DOHH2 (cell line): Measurements from ENCODE around the gene TAS2R7.

Experiments
- EZH2phosphoT487 ChIP-seq: fragments of 200-600 bp; sonication (generic); IDR thresholded peaks from 2 replicates; pipeline ENCODE4 v1.6.1; 2017; ENCODE audit warnings: borderline replicate concordance, mild to moderate bottlenecking, antibody characterized with exemption, low read length, moderate library complexity, mixed read lengths
- TF ChIP-seq, protein P1 (sequence below): fragments of 200-600 bp; sonication (generic); IDR thresholded peaks from one replicate; pipeline ENCODE4 v1.5.1; 2014; ENCODE audit warnings: antibody characterized with exemption, mild to moderate bottlenecking, low read depth, low read length; ENCODE audit not compliant: poor library complexity, severe bottlenecking

DNA sequence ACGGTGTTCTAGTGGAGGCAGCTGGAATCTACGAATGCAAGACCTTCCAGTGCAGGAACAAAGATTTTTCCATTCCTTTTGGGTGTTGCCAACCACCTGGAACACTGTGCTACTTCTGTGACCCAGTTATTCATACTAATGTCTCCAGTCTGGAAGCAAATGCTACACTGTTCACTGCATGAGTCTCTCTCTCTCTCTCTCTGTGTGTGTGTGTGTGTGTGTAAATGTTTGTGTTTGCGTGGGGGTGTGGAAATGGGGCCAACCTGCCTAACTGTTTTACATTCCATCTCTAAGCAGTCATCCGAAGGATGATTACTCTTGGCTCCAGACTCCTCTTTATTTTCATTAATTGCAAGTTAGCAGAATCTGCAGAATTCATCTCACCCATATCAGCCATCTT lies 49.4 kb downstream of the TAS2R7 start:
- TF ChIP-seq EZH2phosphoT487 = no peak
- TF ChIP-seq, protein P1, sequence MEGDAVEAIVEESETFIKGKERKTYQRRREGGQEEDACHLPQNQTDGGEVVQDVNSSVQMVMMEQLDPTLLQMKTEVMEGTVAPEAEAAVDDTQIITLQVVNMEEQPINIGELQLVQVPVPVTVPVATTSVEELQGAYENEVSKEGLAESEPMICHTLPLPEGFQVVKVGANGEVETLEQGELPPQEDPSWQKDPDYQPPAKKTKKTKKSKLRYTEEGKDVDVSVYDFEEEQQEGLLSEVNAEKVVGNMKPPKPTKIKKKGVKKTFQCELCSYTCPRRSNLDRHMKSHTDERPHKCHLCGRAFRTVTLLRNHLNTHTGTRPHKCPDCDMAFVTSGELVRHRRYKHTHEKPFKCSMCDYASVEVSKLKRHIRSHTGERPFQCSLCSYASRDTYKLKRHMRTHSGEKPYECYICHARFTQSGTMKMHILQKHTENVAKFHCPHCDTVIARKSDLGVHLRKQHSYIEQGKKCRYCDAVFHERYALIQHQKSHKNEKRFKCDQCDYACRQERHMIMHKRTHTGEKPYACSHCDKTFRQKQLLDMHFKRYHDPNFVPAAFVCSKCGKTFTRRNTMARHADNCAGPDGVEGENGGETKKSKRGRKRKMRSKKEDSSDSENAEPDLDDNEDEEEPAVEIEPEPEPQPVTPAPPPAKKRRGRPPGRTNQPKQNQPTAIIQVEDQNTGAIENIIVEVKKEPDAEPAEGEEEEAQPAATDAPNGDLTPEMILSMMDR = no peak
